NCI-H187 treated with DMSO at 0.1 percent for 48 hours (cell line): Measurements from ENCODE around the gene MEIS1.

ENCODE experiments used
- DNase-seq: peaks from one replicate; lab custom pipeline; 2025; lab: John Stamatoyannopoulos, UW

MEIS1 gene

DNA sequence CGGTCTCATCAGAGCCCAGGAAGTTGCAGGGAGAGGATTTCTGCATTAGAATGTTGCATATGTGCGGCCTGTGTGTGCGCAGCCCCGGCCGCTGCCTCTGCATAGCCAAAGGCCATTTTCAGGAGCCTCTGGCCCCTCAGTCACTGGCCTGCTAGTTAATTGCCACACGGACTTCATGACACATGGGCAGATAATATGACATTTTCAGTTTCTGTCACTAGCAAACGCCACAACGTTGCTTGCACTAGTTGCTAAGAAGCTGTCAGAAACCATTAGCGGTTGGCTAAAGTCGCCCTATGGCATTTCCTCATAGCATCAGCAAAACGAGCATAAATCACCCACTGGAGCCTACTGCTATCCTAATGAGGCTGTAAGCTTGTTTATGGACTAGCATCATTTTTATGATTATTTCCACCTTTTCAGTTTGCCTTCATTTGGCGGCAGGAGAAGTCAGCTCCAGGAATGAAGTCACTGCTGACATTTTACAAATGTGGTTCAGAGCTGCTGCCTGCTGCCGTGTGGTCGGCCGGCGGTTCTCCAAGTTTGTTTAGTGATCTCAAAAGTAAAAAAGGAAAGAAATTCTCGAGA lies 73.7 kb downstream of the MEIS1 start:
- no peak for DNase-seq

DNA sequence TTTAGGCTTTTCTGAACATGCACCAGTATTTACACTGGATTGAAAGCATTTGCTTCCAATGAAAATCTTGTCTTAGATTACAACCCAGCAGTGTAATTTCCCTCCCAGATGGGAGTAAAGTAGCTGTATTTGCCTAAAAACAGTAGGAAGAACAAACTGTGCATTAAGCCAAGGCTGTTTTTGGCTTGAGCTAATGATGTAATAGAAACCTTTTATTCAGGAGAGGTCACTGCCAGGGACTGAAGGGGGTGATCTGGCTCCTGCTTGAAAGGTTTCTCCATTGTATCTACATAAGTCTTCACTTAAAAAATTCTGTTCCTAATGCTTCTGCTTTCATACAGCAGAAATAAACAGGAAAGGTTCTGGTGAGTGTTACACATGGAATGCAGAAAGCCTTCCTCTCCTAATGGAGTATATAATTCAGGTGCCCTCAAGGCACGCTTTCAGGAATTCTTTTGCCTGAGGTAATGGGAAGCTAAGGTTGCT lies 74.4 kb downstream of the MEIS1 start:
- no peak for DNase-seq

DNA sequence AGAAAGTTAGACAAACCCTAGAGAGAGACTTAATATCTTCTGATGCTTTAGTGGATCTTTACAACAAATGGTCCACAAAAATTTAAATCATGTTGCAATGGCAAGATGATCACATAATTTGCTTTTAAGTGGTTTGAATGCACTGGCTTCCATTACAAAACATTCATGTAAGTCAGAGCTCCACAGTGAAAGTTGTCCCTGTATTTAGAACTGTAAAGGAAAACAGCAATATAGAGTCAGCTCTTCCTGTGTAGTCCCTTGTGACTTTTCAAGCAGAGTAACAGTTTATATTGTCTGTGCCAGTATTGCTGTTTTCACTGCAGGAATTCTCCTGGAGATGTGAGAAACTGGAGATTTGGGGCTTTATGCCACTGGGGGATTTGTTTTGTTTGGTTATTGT lies 77.7 kb downstream of the MEIS1 start:
- DNase-seq, result no peak

DNA sequence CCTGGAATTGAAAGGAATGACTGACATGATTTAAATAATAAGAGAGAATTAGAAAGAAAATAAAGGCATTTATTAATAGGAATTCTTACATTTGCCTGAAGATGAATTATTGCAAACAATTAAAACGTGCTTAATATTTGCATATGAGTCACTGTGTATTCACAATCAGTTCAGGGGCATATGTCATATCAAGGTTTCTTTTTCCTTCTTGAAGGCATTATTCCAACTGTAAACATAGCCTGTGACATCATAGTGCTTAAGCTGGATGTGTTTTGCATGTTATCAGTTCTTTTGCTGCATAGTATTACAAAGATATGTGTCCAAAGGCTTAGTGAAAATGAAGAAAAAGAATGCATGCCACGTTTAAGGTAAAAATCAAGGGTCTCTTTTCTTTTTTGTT lies 80.8 kb downstream of the MEIS1 start:
- no peak for DNase-seq

DNA sequence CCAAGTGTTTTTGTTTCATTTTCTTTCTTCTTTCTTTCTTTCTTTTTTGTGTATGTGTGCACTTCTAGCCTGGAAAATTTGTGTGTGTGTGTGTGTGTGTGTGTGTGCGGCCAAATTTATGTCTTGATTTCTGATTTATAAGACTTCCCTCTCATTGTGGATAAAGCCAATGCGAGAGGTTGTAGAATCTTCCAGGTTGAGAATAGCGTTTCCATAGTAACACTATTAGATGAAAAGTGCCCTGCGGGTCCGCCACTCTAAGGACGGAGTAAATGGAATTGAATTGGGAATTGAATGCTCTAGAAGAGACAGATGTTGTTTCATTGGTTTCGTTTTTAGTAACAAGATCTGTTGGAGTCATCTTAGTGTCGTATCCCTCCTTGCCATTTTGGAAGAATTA lies 81.6 kb downstream of the MEIS1 start:
- DNase-seq, result no peak

DNA sequence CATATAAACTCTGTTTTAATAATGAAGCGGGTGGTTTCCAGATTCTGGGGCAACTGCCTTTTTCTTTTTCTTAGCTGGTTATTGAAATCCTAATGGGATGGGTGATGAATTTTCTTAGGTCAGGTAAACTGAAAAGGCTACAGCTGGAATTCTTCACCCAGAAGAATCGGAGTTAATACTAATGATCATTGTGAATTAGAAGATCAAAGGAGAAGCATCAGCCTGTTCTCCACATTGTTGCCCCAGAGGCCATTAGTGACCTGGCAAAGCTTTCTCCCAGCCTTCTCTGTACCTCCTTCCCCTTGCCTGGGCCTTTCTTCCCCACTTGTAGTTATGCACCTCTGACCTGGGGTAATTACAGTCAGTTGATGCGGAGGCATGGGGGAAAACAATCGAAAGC lies 82.8 kb downstream of the MEIS1 start:
- DNase-seq, result no peak

DNA sequence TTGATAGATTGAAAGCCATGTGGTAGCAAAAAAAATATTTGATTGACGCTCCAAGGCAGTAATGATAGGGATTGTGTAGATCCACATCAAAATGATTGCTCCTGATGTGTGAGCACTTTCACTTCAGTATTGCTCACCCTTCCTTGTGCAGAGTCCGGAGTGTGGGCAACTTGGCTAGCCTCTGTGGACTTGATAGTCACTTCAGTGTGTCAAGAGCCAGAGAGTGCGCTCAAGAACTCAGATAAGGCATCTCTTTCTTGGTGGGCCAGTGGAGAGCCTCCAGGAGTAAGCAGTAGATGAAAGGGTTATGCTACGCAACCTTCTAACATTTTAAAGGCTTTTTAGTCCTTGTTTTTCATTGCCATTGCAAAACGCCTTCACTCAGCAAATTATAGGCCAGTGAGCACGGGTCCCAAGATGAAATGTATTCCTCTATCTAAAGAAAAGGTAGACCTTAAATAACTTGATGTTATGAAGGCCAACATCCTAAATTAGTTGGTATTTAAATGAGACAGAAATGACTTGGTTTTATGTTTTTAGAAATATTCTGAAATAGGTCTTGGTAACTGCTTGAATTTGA lies 84.4 kb downstream of the MEIS1 start:
- DNase-seq, result no peak

DNA sequence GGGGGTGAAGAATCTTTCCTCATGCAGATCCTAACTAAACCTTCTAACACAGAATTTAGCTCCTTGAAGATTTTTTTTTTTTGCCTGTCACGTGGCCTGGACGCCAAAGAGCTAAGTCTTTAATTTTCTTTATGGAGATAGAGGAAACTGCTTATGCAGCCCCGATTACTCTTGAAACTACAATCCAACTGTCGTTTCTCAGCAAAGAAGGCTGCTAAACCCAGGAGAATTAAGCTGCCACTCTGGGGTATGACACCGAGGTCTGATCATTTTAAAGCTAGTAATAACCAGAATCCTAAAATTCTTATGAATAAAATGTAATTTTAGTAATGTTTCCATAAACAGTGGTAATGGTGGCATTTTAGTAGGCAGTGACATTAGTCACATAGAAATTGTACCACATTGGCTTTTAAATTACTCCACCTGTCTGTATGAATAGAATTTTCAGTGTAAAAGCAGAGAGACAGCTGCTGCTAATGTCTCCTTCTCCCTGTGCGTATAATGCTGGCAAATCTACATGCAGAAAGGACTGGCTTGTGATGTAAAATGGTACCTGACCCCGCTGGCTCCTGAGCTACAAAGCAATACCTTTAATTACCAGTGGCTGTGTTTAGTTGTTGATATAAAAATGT lies 86.5 kb downstream of the MEIS1 start:
- no peak for DNase-seq

DNA sequence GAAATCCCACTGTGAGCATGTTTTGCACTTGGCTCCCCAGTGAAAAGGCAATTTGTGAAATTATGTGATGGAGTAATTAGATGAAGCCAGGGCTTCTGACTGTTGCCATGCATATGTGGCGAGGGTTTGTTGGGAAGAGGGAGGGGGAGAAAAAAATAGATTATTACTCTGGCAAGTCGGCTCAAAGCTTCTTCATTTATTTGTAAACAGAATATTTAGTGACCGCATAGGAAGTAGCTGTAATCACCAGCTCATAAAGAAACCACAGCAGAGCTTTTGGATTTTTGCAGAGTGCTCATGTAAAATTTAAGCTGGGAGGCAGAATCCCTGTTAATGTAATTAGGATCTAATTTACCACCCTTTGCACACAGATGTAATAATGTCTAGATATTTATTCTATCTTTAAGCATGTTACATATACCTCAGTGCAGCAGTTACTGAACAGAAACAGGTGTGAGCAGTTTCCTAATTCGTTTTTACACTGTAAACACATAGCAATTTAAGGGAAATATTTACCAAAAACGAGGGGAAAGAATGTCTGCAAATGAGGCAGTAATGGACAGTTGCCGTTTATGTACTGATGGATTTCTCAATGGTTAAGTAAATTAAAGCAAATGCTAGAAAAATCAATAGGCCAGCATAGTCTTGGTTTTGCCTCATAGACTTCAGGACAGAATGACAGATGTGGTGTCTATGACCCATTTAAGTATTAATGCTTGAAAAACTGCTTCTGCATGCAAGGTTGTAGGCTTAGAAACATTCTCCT lies 87.9 kb downstream of the MEIS1 start:
- no peak for DNase-seq

DNA sequence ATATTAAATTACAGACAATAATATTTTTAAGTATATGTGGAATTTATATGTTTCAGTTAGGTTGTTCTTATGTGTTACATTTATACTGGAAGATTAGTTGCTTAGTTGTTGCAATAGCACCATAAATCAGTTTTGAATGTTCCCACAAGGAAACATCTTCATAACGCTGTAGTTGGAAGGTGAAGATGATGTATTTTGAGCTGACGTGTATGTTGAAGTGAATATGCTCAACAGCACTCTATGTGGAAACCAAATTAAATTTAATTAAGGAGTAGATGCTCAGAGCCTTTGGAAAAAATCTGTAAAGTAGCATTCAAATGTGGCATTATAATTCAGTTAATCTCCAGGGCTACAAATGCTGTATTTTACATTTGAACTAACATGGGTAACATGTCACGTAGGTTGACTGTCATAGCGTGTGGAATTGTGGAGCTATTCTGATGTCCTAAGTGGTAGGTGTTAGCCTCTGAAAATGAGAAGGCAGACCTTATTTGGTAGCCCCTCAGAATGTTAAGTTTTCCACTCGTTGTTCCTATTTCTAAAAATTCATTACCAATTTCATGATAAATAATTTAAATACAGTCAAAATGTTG lies 88.5 kb downstream of the MEIS1 start:
- no peak for DNase-seq

DNA sequence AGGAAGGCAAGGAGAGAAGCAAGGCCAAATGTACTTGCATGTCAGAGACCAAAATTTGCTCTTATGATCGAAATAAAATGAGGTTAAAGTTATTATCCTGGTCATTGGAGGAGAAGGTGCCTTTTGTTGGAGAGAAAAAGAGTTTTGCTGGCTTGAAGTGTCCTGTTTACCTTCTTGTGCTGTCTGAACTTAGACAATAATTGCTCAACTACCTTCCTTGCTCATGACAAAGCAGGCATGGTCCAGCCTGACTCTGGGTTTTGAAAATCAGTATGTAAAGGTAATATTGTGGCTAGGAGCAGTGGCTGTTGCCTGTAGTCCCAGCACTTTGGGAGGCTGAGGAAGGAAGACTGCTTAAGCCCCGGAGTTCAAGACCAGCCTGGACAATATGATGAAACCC lies 89.1 kb downstream of the MEIS1 start:
- DNase-seq, result no peak

DNA sequence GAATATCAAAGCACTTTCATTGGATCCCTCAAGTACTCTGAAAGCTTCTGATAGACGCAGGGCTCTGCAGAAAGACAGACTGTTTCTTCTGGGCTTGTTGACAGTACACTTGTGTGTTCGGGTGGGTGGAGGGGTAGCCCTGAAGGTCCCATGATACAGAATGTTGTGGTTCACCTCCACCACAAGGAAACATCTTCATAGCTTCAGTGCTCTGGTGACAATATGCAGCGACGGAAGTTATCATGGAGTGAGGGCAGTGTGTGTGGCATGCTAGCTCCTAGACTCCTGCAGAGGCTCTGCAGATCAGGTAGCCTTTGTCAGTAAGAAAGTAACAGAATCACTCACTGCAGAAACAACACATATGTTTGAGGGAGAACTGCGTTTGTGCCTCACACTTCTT lies 90.7 kb downstream of the MEIS1 start:
- no peak for DNase-seq

DNA sequence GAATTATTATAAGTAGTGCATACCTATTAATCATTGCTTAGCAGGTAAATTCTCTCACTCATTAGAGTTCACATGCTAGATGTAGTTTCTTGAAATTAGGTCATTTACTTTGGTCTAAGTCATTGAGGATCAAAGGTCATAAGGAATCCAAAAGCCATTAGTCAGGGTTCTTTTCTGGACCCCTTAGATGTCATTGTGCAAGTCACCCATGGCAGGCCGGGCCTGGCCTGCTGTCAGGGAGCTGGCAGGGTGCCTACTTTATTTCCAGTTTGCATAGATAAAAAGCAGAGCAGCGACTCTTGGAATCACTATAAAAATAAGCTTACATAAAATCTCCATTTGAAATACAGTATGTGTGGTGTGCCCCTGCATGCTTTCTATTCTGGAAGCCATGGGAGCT lies 91.3 kb downstream of the MEIS1 start:
- DNase-seq, result no peak

DNA sequence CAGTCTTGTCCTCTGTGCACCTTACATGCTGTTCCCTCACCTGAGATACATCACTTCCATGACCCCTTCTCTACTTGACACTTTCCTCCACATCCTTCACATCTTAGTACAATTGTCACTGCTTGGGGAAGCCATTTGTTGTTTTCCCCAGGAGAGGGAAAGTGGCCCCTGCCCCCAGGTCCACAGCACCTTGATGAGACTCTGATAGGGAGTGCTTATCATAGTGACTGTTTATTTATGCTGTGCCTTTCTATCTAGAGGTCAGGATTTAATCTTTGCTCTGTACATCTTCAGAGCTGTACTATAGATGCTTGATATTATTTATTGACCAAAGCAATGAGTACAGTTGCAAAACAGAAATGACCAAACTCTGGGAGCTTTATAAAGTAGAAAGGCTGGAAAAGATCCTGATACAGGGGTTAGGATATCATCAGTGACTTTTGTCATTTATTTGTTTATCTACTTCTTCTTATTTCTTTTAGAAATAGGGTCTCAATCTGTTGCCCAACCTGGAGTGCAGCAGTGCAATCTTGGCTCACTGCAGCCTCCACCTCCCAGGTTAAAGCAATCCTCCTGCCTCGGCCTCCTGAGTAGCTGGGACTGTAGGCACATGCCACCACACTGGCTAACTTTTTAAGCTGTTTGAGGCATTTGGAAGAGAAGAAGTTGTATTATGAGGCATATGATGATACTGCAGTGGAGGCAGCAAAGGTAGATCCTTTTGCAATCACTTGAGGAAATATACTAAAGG lies 94.2 kb downstream of the MEIS1 start:
- no peak for DNase-seq

DNA sequence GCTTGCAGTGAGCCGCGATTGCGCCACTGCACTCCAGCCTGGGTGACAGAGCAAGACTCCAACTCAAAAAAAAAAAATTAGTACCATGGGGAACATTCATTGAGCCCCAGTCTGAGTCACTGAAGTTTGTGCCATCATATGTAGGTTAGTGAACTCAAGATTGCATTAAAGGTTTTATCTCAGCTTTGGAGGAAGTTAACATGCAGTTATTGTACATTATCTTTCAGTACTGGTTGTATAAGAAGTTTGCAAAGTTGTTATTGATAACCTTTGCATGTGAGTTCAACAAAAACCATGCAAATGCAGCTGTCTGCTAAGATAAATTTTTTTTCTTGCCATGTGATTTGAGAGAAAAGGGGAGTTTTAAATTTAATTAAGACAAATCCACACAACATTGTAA lies 95.7 kb downstream of the MEIS1 start:
- no peak for DNase-seq

DNA sequence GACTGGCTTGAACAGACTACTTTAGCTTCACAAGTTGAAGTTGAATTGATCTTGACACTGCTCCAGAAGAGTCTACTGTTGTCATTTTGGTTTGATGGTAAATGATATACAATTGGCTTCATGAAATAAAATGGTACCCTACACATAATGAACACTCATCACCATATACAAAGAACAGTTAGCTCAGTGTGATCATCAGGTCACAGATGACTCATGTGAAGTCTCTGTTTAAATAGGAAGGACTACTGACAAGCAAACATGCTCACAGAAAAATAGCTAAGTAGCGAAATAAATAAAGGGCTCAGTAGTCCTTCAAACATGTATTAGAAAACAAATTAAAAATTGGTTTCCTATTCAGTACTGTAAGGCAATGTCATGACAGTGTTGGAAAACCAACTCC lies 96.2 kb downstream of the MEIS1 start:
- DNase-seq, result no peak

DNA sequence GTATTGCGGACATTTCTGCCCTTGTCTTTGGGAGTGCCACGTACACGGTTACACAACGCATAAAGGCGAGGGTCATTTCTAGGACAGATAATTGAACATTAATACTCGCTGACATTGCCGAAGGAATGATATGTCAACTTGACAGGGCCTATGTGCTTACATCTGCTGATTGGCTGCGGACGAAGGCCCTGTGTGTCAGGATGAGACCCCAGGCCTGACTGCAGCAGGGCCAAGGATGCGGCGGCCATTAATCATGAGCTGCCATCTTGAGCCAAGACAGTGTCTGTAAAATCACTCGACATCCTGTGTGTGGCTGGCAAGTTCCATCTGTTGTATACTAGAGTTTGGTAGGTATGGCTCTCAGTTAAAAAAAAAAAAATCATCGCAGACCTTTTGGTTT lies 96.6 kb downstream of the MEIS1 start:
- DNase-seq, result no peak

DNA sequence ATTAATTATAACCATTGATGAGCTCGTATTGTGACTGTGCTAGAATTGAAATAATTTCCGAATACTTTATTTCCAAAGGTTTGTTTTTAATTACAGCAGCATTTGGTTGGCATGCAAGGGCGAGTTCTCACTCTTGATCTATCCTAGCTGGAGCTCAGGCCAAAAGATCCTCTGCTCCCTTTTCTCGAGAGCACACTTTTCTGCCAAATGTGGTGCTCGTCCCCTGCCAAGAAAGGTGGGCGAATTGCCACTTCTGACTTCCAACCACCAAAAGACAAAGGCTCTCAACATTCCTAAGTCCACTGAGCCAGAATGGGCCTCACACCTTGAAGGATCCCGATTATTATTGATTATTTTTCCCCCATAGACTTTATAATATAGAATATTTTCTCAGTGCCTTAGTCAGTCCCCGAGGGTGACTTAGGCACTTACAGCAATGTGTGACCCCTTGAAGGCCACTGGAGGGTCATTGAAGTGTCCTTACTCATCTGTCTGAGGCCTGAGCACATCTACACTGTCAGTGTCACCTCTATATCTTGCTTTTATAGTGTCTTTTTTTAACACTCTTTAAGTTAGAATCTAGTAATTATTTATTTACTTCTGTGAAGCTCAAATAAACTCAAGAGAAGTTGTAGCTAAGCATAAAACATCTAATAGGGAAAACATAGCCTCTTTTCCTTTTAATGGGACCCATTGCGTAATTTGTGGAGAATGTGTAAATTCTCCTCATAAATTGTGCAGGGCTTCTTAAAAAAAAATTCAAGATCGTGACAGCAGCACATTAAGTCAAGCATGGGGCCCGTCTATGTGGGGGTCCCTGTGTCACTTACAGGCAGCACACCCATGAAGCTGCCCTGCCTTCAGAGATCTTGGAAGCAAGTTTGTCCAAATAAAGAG lies 98.3 kb downstream of the MEIS1 start:
- DNase-seq, result no peak

DNA sequence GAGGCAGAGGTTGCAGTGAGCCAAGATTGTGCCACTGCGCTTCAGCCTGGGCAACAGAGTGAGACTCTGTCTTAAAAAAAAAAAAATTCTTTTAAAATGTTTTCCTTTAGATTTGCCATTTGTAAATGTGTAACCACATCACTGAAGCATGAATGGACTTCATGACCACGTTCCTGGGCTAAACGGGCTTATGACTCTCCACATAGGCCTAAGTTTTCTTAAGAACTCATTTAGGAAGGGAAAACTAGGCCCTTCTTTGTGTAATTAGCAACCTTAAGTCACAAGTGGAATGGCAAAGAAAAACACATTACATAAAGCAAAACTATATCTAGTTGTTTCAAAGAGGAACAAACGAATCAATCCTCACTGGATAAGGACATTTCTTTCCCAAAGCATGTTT lies 99.5 kb downstream of the MEIS1 start:
- DNase-seq, result no peak

DNA sequence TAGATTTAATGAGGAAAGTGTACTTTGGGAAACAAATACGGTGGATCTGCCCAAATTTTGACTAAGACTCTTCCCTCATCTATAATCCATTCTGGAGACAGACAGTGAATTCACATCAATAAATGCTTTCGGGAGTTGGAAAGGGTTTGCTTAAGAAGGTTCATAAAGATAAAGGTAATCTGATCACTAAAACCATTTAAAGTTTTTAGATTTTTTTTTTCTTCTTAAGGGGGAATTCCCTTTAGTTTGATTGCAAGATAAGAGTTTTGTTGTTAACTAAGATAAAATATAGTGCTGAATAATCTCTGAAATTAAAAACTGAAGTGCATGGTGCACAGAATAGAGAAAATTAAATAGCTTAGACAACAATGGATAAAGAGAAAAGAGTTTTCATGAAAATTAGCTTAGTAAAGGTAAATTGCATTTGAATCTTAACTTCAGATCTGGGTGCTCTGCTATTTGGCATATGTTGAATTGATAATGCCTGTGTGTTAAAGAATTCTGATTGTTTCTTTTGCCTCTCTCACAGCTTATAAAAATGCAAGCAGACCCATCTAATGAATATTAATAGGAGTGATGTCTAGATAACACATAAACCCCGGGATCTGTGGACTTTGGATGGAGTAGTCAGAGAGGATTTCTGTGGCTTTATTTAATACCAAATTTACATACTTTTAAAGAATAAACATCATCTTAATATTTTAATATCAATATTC lies 100.8 kb downstream of the MEIS1 start:
- no peak for DNase-seq
